ENCODE measurements around the gene EEF1AKMT3. TPM values are rescaled to one million over a fixed set of nuclear protein-coding genes. Genes with fewer than 3 reads are reported as not detected.

Gene EEF1AKMT3
- total and polyA plus RNA-seq, 4 donors: 1.5 to 6.4 (median 2.1) TPM

- 90% methylated on average over 10 of the region's 10 CpGs for WGBS
- TF ChIP-seq RXRA (IDR thresholded peaks at IDR 0.05) (no peak), GABPA (IDR thresholded peaks at IDR 0.05 in 1 of 2, conservative IDR thresholded peaks at IDR 0.05 in 1 of 2) (no peak), MAX (IDR thresholded peaks at IDR 0.05) (no peak), FOXA2 (IDR thresholded peaks at IDR 0.05) (no peak), CTCF (IDR thresholded peaks at IDR 0.05; ENCODE audit: low read depth, low read length, missing input control) (no peak), JUND (IDR thresholded peaks at IDR 0.05) (no peak), TAF1 (conservative IDR thresholded peaks at IDR 0.05) (no peak)
- TF ChIP-seq, protein P1, sequence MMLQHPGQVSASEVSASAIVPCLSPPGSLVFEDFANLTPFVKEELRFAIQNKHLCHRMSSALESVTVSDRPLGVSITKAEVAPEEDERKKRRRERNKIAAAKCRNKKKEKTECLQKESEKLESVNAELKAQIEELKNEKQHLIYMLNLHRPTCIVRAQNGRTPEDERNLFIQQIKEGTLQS (IDR thresholded peaks at IDR 0.05): no peak
- TF ChIP-seq, protein P2, sequence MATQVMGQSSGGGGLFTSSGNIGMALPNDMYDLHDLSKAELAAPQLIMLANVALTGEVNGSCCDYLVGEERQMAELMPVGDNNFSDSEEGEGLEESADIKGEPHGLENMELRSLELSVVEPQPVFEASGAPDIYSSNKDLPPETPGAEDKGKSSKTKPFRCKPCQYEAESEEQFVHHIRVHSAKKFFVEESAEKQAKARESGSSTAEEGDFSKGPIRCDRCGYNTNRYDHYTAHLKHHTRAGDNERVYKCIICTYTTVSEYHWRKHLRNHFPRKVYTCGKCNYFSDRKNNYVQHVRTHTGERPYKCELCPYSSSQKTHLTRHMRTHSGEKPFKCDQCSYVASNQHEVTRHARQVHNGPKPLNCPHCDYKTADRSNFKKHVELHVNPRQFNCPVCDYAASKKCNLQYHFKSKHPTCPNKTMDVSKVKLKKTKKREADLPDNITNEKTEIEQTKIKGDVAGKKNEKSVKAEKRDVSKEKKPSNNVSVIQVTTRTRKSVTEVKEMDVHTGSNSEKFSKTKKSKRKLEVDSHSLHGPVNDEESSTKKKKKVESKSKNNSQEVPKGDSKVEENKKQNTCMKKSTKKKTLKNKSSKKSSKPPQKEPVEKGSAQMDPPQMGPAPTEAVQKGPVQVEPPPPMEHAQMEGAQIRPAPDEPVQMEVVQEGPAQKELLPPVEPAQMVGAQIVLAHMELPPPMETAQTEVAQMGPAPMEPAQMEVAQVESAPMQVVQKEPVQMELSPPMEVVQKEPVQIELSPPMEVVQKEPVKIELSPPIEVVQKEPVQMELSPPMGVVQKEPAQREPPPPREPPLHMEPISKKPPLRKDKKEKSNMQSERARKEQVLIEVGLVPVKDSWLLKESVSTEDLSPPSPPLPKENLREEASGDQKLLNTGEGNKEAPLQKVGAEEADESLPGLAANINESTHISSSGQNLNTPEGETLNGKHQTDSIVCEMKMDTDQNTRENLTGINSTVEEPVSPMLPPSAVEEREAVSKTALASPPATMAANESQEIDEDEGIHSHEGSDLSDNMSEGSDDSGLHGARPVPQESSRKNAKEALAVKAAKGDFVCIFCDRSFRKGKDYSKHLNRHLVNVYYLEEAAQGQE (IDR thresholded peaks at IDR 0.05): no peak
- peaks cover 19 to 48% (median 42%) of the 10 kb centered on the region in 4 donors for H3K36me3 ChIP-seq (ENCODE audit: control insufficient read depth in 4 of 4, insufficient read depth in 3 of 4, low read depth in 1 of 4, low read length in 3 of 4)
- no peak for DNase-seq (ENCODE audit: low spot score)
- no peak overlapping the region for H3K4me3 ChIP-seq (ENCODE audit: low read depth in 1 of 3, low read length in 3 of 3)
- peaks cover 3 to 36% (median 11%) of the 10 kb centered on the region in 4 donors for H3K4me1 ChIP-seq (ENCODE audit: control insufficient read depth in 4 of 4, insufficient read depth in 4 of 4, low read length in 3 of 4)
- no peak overlapping the region for H3K9ac ChIP-seq (ENCODE audit: low read depth in 1 of 2, low read length in 2 of 2)
- H3K27me3 ChIP-seq (ENCODE audit: control insufficient read depth in 4 of 4, insufficient read depth in 4 of 4, low read length in 3 of 4): no peaks in the 10 kb centered on the region
- no peak overlapping the region for H3K27ac ChIP-seq (ENCODE audit: low read depth in 1 of 2, low read length in 2 of 2)
- H3K9me3 ChIP-seq (ENCODE audit: control insufficient read depth in 4 of 4, low read length in 3 of 4): no peaks in the 10 kb centered on the region
Observed at GRCh38 chr12:57821474-57822214, 49.2 kb downstream of the EEF1AKMT3 start.

GRCh38 chr12:57822392-57823130 is 50.1 kb downstream of the EEF1AKMT3 start:
- no peak for DNase-seq (ENCODE audit: low spot score)
- Histone ChIP-seq H3K27me3 (ENCODE audit: control insufficient read depth in 4 of 4, insufficient read depth in 4 of 4, low read length in 3 of 4) (no peaks in the 10 kb centered on the region), H3K9ac (ENCODE audit: low read depth in 1 of 2, low read length in 2 of 2) (no peak overlapping the region), H3K4me1 (ENCODE audit: control insufficient read depth in 4 of 4, insufficient read depth in 4 of 4, low read length in 3 of 4) (peaks cover 3 to 34% (median 9%) of the 10 kb centered on the region in 4 donors), H3K27ac (ENCODE audit: low read depth in 1 of 2, low read length in 2 of 2) (no peak overlapping the region), H3K9me3 (ENCODE audit: control insufficient read depth in 4 of 4, low read length in 3 of 4) (no peaks in the 10 kb centered on the region), H3K4me3 (ENCODE audit: low read depth in 1 of 3, low read length in 3 of 3) (no peak overlapping the region), H3K36me3 (ENCODE audit: control insufficient read depth in 4 of 4, insufficient read depth in 3 of 4, low read depth in 1 of 4, low read length in 3 of 4) (peaks cover 19 to 57% (median 51%) of the 10 kb centered on the region in 4 donors)
- 85% methylated on average over 10 of the region's 10 CpGs for WGBS
- TF ChIP-seq, protein P2 (IDR thresholded peaks at IDR 0.05): no peak

Data from liver (tissue), 9 donors.